Loucy (cell line): Measurements from ENCODE around the gene EYA3.

Source experiments
- EZH2phosphoT487 ChIP-seq: fragments of 200-600 bp; IDR thresholded peaks from 2 replicates; pipeline ENCODE4 v1.6.1; 2018; ENCODE audit warnings: antibody characterized with exemption, mild to moderate bottlenecking, moderate library complexity, borderline replicate concordance
- TF ChIP-seq, protein P1 (sequence below): fragments of 200-600 bp; sonication (generic); conservative IDR thresholded peaks from 2 replicates; pipeline ENCODE4 v1.5.1; 2014; ENCODE audit warnings: mild to moderate bottlenecking, antibody characterized with exemption, low read length

DNA sequence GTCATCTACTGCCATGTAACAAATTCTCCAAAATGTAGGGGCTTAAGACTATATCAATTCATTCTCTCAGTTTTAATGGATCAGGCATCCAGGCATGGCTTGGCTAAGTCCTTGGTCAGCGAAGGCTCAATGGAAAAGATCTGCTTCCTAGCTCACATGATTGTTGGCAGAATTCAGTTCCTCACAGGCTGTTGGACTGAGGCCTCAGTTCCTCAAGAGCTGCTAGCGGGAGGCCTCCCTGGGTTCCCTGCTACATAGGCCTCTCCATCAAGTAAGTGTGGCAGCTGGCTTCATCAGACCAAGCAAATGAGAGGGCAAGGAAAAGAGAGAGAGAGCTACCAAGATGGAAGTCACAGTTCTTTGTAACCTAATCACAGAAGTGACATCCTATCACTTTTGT lies 19.6 kb upstream of the EYA3 start:
- TF ChIP-seq EZH2phosphoT487 = no peak
- TF ChIP-seq, protein P1, sequence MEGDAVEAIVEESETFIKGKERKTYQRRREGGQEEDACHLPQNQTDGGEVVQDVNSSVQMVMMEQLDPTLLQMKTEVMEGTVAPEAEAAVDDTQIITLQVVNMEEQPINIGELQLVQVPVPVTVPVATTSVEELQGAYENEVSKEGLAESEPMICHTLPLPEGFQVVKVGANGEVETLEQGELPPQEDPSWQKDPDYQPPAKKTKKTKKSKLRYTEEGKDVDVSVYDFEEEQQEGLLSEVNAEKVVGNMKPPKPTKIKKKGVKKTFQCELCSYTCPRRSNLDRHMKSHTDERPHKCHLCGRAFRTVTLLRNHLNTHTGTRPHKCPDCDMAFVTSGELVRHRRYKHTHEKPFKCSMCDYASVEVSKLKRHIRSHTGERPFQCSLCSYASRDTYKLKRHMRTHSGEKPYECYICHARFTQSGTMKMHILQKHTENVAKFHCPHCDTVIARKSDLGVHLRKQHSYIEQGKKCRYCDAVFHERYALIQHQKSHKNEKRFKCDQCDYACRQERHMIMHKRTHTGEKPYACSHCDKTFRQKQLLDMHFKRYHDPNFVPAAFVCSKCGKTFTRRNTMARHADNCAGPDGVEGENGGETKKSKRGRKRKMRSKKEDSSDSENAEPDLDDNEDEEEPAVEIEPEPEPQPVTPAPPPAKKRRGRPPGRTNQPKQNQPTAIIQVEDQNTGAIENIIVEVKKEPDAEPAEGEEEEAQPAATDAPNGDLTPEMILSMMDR = no peak
